Fibroblast of mammary gland (primary cell): ENCODE results near the gene C1QA.

Source experiments
- DNase-seq: peaks from one replicate; pipeline ENCODE4 v3.0.0-alpha.2; 2010; ENCODE audit warnings: low read depth
- H3K4me3 ChIP-seq: 2 replicates; pipeline ENCODE4 v1.5.1; 2011; ENCODE audit warnings: low read depth, mild to moderate bottlenecking, low read length, moderate library complexity; ENCODE audit not compliant: control insufficient read depth
- CTCF ChIP-seq: conservative IDR thresholded peaks from 2 replicates; pipeline ENCODE4 v1.5.1; 2011; ENCODE audit warnings: low read depth, low read length, inconsistent platforms; ENCODE audit not compliant: control insufficient read depth, insufficient read depth

Gene C1QA

GRCh38 chr1:22609291-22609690 lies 27.1 kb upstream of the C1QA start:
- no peak for TF ChIP-seq CTCF
- no peak overlapping the region for H3K4me3 ChIP-seq

GRCh38 chr1:22611530-22611947 lies 24.9 kb upstream of the C1QA start:
- no peak overlapping the region for H3K4me3 ChIP-seq
- DNase-seq: peak; percentile 54
- TF ChIP-seq CTCF: no peak

More at GRCh38 chr1:22609291-22609690, 27.1 kb upstream of the C1QA start:
- no peak for DNase-seq

GRCh38 chr1:22612671-22613571 lies 23.5 kb upstream of the C1QA start:
- no peak overlapping the region for H3K4me3 ChIP-seq
- no peak for TF ChIP-seq CTCF
- DNase-seq: no peak

GRCh38 chr1:22613572-22613918 lies 22.9 kb upstream of the C1QA start:
- TF ChIP-seq CTCF: no peak
- DNase-seq: no peak
- H3K4me3 ChIP-seq: no peak overlapping the region

- H3K4me3 ChIP-seq: no peak overlapping the region
- TF ChIP-seq CTCF: no peak
- no peak for DNase-seq
Measured at GRCh38 chr1:22613951-22614350, 22.5 kb upstream of the C1QA start.

GRCh38 chr1:22615886-22616285 lies 20.5 kb upstream of the C1QA start:
- TF ChIP-seq CTCF: no peak
- no peak for DNase-seq
- no peak overlapping the region for H3K4me3 ChIP-seq
